GM12892 (cell line): ENCODE results near the gene C1orf198. TPM values are rescaled to one million over a fixed set of nuclear protein-coding genes. Genes with fewer than 3 reads are reported as not detected.

Source experiments
- DNase-seq: peaks from one replicate; pipeline ENCODE4 v3.0.0; 2011; ENCODE audit not compliant: insufficient read length
- FAIRE-seq: peaks from 2 replicates; lab custom pipeline; 2011; peaks lifted over from hg19 to GRCh38; lab: Jason Lieb, UNC
- POLR2A ChIP-seq: IDR thresholded peaks from 2 replicates; pipeline ENCODE4 v1.6.1; 2011; ENCODE audit warnings: low read depth, low read length, control low read depth
- POLR2AphosphoS5 ChIP-seq: IDR thresholded peaks from 2 replicates; pipeline ENCODE4 v1.6.1; 2011; ENCODE audit warnings: low read depth, low read length, control low read depth
- TAF1 ChIP-seq: IDR thresholded peaks from 2 replicates; pipeline ENCODE4 v1.6.1; 2011; ENCODE audit warnings: low read depth, mild to moderate bottlenecking, control low read depth, low read length, borderline replicate concordance
- polyA plus RNA-seq: library from polyadenylated mRNA; unstranded; fragments of >200 nt; gene quantifications from one replicate; pipeline ENCODE4 v1.2.1, GENCODE V29; 2012; ENCODE audit warnings: missing spikeins, inconsistent platforms; ENCODE audit not compliant: missing spikeins

Gene C1orf198, protein sequence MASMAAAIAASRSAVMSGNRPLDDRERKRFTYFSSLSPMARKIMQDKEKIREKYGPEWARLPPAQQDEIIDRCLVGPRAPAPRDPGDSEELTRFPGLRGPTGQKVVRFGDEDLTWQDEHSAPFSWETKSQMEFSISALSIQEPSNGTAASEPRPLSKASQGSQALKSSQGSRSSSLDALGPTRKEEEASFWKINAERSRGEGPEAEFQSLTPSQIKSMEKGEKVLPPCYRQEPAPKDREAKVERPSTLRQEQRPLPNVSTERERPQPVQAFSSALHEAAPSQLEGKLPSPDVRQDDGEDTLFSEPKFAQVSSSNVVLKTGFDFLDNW
- polyA plus RNA-seq = 1.4 TPM

- DNase-seq (peak; percentile 69), FAIRE-seq (no peak)
- TF ChIP-seq POLR2AphosphoS5 = no peak
- peak; percentile 39; the same call in 1 of the 2 replicates for TF ChIP-seq POLR2A
These were observed at the start of gene C1orf198 for GRCh38 chr1:230867903-230868735. Gene C1orf198, minus strand, starts transcription at chr1:230868521. Its CDS starts 9 bp downstream, at chr1:230868512.

DNA sequence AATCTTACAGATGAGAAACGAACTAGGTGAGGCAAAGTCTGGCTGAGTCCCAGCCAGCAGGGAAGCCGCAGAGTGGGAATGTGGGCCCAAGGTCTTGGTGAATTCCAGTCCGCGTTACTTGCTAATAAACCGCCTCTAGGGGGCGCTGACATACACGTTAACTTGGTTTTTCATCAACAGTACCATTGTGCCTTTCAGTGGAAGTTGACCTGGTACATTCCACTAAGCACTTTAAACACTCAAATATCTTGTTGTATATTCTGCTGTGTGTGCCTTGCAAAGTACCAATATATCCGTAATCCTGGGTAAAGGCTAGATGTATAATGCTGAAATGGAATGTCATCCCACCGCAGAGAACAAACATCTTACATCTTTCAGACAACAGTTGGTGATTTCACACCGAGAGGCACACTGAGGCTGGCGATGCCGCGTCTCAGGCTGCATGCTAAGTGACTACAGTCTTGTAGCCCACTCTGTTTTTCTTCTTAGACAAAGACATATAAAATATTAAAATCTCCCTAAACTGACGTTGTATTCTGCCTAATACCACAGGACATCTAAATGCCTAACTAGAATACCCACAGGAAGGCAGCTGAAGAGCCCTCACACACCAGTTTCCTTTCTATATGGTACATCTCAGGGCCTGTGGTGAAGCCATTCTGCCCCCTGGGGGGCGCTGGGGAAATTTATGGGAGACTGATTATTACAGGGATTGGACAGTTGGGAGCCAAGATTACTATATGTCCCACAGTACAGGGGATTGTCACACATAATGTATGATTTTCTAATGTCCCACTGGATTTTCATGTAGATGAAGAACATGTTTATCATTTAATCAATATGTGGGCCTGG lies 49.2 kb upstream of the C1orf198 start:
- FAIRE-seq = peak; percentile 70
- no peak for DNase-seq
- no peak for TF ChIP-seq POLR2AphosphoS5
- no peak for TF ChIP-seq POLR2A
- no peak for TF ChIP-seq TAF1

DNA sequence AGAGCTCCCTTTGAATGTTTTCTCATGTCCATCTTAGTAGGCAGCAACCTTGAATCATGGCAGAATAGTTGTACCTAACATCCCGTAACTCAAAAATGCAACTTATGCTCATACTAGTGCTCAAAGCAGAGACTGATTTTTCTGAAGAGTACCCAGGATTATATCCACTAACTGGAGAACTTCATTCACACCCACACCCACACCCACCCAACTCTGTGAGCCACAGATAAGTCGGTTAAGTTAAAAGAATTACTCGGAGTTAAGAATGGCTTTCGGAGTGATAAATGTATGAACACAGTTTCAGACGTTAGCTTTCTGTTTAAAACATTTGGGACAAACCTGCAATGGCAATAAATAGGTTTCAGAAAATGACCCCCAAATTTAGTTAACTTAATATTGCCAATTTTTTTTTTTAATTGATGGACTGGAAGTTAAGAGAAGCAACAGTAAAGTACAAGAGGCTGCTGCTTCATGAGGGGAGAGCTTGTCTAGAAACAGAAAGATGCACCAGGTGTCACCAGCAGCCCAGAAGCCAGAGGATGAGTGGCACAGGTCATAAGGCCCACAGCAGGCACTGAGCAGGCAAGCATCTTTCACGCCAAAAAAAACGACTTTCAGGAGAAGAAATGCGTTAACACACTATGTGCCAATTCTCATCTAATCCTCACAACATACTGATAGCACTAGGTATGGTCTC lies 48.4 kb upstream of the C1orf198 start:
- DNase-seq (no peak), FAIRE-seq (no peak)

GRCh38 chr1:230915078-230915477 lies 46.8 kb upstream of the C1orf198 start:
- TF ChIP-seq POLR2A (no peak), TAF1 (no peak), POLR2AphosphoS5 (no peak)
- DNase-seq (no peak), FAIRE-seq (no peak)

More for the DNA sequence above, 48.4 kb upstream of the C1orf198 start:
- TF ChIP-seq POLR2AphosphoS5 = no peak
- TF ChIP-seq POLR2A = no peak
- no peak for TF ChIP-seq TAF1

GRCh38 chr1:230913496-230913895 lies 45.2 kb upstream of the C1orf198 start:
- DNase-seq = no peak
- TF ChIP-seq POLR2AphosphoS5 = no peak
- no peak for TF ChIP-seq POLR2A
- TF ChIP-seq TAF1 = no peak

DNA sequence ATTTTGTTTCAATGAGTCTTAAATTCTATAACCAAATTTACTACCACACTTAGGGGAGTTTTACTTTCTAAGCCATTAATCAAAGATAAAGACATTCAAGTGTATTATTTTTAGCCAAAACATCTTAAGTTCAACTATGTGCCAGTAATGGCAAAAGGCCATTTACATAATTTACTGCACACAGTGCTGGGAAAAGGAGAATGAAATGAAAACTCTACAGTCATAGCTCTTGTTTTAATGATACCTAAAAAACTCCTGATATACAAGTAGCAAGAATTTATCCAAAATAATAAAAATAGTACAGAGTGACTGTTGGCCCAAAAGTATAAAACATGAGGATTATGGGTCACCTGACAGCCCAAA lies 42.4 kb upstream of the C1orf198 start:
- DNase-seq (no peak), FAIRE-seq (no peak)
- TF ChIP-seq POLR2A (no peak), POLR2AphosphoS5 (no peak)

More at GRCh38 chr1:230913496-230913895, 45.2 kb upstream of the C1orf198 start:
- no peak for FAIRE-seq

- no peak for FAIRE-seq
- TF ChIP-seq TAF1 (no peak), POLR2A (no peak), POLR2AphosphoS5 (no peak)
- no peak for DNase-seq
These were observed 41.8 kb upstream of the C1orf198 start for GRCh38 chr1:230909974-230910754.

- no peak for TF ChIP-seq TAF1
- TF ChIP-seq POLR2A = no peak
- no peak for TF ChIP-seq POLR2AphosphoS5
- DNase-seq (no peak), FAIRE-seq (no peak)
These were observed 39.3 kb upstream of the C1orf198 start for GRCh38 chr1:230907472-230908205.

- TF ChIP-seq TAF1 = no peak
- TF ChIP-seq POLR2AphosphoS5 = no peak
- no peak for TF ChIP-seq POLR2A
- DNase-seq = no peak
- no peak for FAIRE-seq
These were observed 37.9 kb upstream of the C1orf198 start for GRCh38 chr1:230906226-230906625.
